Measurements from ENCODE around the gene PICALM. TPM values are rescaled to one million over a fixed set of nuclear protein-coding genes. Genes with fewer than 3 reads are reported as not detected.

The PICALM gene
- total and polyA plus RNA-seq, 2 donors (not counting 3 experiments of a cell fraction or from before 2014, with no cell fraction given), result 181 to 202 TPM

DNA sequence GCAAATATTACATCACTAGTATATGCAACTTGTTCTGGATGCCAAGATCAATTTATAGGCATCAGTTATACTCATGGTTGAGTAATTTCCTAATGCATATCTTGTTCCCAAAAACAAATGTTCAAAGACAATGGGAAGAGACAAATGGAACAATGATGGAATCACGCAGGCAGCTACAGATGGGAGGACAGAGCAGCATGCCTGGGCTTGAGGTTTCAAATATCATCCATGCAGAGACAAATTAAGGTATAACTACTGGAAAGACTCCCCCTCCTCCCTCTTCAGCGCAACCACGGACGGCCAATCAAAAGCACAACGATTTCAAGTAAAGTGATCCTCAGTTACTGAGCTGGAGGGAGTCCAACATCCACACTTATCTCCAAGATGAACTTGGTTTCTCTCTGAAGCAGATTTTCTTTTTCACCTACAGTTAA lies 106.9 kb downstream of the PICALM start:
- H3K9me3 ChIP-seq (replicated peaks; ENCODE audit: control insufficient read depth, insufficient read depth, low read length), result no peaks in the 10 kb centered on the region
- BruUV-seq (replicated peaks), result no TSS peak
- POLR2A ChIA-PET, result interaction anchor here (1.3 kb wide), 1 partner anchor 212 kb away, joined by 3 read pairs; no protein-coding TSS in a partner anchor
- H3K4me3 ChIP-seq (replicated peaks in 1 of 3; ENCODE audit: insufficient read depth in 1 of 3, low read depth in 1 of 3, low read length in 3 of 3), result no peak overlapping the region
- FAIRE-seq, result peak; percentile 50
- CTCF ChIA-PET, result interaction anchor here (0.7 to 3.0 kb wide), 7 partner anchors 11 to 257 kb away, joined by 3 to 7 read pairs (median 4); no protein-coding TSS in a partner anchor
- peak; percentile 75 for DNase-seq (ENCODE audit: low read depth, low spot score)
- peaks cover 23% of the 10 kb centered on the region for H3K4me1 ChIP-seq (ENCODE audit: control insufficient read depth, extremely low read depth, insufficient read depth, low read length)
- H3K27me3 ChIP-seq (ENCODE audit: control insufficient read depth in 2 of 2, insufficient read depth in 2 of 2, low read length in 2 of 2), result no peaks in the 10 kb centered on the region
- TF ChIP-seq MYC (IDR thresholded peaks at IDR 0.05; ENCODE audit: low read depth, low read length) (no peak), POLR2A (IDR thresholded peaks at IDR 0.05; ENCODE audit: low read depth, low read length) (no peak), GATA2 (IDR thresholded peaks at IDR 0.05; ENCODE audit: insufficient read depth, insufficient read length, low read depth, low read length) (peak; percentile 57), POLR2AphosphoS5 (IDR thresholded peaks at IDR 0.05; ENCODE audit: insufficient read depth, low read depth, low read length) (peak; percentile 43), JUN (IDR thresholded peaks at IDR 0.05; ENCODE audit: borderline replicate concordance, insufficient read depth, insufficient read length, low read depth) (peak; percentile 70), EZH2 (IDR thresholded peaks at IDR 0.05; ENCODE audit: borderline replicate concordance, low read depth, low read length, severe bottlenecking) (no peak), FOS (IDR thresholded peaks at IDR 0.05; ENCODE audit: borderline replicate concordance, insufficient read depth, low read length) (peak; percentile 63)
- TF ChIP-seq, protein P1, sequence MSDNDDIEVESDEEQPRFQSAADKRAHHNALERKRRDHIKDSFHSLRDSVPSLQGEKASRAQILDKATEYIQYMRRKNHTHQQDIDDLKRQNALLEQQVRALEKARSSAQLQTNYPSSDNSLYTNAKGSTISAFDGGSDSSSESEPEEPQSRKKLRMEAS (IDR thresholded peaks at IDR 0.05; ENCODE audit: insufficient read depth, insufficient read length), result no peak
- TF ChIP-seq, protein P2, sequence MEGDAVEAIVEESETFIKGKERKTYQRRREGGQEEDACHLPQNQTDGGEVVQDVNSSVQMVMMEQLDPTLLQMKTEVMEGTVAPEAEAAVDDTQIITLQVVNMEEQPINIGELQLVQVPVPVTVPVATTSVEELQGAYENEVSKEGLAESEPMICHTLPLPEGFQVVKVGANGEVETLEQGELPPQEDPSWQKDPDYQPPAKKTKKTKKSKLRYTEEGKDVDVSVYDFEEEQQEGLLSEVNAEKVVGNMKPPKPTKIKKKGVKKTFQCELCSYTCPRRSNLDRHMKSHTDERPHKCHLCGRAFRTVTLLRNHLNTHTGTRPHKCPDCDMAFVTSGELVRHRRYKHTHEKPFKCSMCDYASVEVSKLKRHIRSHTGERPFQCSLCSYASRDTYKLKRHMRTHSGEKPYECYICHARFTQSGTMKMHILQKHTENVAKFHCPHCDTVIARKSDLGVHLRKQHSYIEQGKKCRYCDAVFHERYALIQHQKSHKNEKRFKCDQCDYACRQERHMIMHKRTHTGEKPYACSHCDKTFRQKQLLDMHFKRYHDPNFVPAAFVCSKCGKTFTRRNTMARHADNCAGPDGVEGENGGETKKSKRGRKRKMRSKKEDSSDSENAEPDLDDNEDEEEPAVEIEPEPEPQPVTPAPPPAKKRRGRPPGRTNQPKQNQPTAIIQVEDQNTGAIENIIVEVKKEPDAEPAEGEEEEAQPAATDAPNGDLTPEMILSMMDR (IDR thresholded peaks at IDR 0.05; ENCODE audit: extremely low read depth in 1 of 2, insufficient read depth in 1 of 2, low read depth in 1 of 2, low read length in 2 of 2), result no peak
- H2AFZ ChIP-seq (ENCODE audit: low read depth, low read length), result no peak overlapping the region
- H3K27ac ChIP-seq (ENCODE audit: insufficient read depth, low read depth, low read length), result peak overlapping the region; percentile 51
- peaks cover 7 to 22% of the 10 kb centered on the region in 2 experiments for H3K36me3 ChIP-seq (ENCODE audit: control insufficient read depth in 2 of 2, extremely low read depth in 1 of 2, insufficient read depth in 2 of 2, low read length in 2 of 2)
- H3K9me1 ChIP-seq (replicated peaks; ENCODE audit: control insufficient read depth, extremely low read depth, insufficient read depth, low read length), result no peaks in the 10 kb centered on the region
- no peaks in the 10 kb centered on the region for H4K20me1 ChIP-seq (replicated peaks; ENCODE audit: control insufficient read depth, extremely low read depth, insufficient read depth, low read length)
- H3K4me2 ChIP-seq (ENCODE audit: insufficient read depth, low read length), result peak overlapping the region; percentile 9
- H3K79me2 ChIP-seq (ENCODE audit: control insufficient read depth, insufficient read depth, low read length), result peaks cover 23% of the 10 kb centered on the region
- dilution Hi-C loops (cut with MboI; ENCODE audit: extremely low pct_ligation_motif_present, low sequenced_read_pairs), result no loop called here
- intact Hi-C loops (cut with micrococcal nuclease), result loop anchor here (2.0 kb wide), 1 partner anchor 13 kb away; no protein-coding TSS in a partner anchor
- H3K9ac ChIP-seq (replicated peaks; ENCODE audit: extremely low read depth, insufficient read depth, low read length), result no peak overlapping the region

Data from endothelial cell of umbilical vein (primary cell).